Osteoblast (primary cell): ENCODE results near the gene RXFP3. TPM values are rescaled to one million over a fixed set of nuclear protein-coding genes. Genes with fewer than 3 reads are reported as not detected.

ENCODE experiments used
- DNase-seq: peaks from one replicate; pipeline ENCODE4 v3.0.0; 2011; ENCODE audit warnings: low spot score, mixed read lengths; ENCODE audit not compliant: insufficient read length; ENCODE audit errors: missing footprints
- H2AFZ ChIP-seq: 2 replicates; pipeline ENCODE4 v1.6.0; 2011; ENCODE audit warnings: mild to moderate bottlenecking, low read length
- H3K27ac ChIP-seq: 2 replicates; pipeline ENCODE4 v1.5.1; 2011; ENCODE audit warnings: mild to moderate bottlenecking, low read depth, low read length, moderate library complexity
- H3K27me3 ChIP-seq: 2 replicates; pipeline ENCODE4 v1.6.0; 2012; ENCODE audit warnings: mild to moderate bottlenecking, control low read depth, inconsistent platforms, low read length, moderate library complexity; ENCODE audit not compliant: insufficient read depth
- H3K36me3 ChIP-seq: 2 replicates; pipeline ENCODE4 v1.5.1; 2011; ENCODE audit warnings: mild to moderate bottlenecking, low read length, control low read depth, moderate library complexity; ENCODE audit not compliant: insufficient read depth
- H3K4me1 ChIP-seq: 2 replicates; pipeline ENCODE4 v1.5.1; 2011; ENCODE audit warnings: mild to moderate bottlenecking, low read length, control low read depth, moderate library complexity; ENCODE audit not compliant: insufficient read depth
- H3K4me2 ChIP-seq: 2 replicates; pipeline ENCODE4 v1.6.0; 2011; ENCODE audit warnings: mild to moderate bottlenecking, low read length; ENCODE audit not compliant: insufficient read depth
- H3K4me3 ChIP-seq: fragments of 200-600 bp; sonication (generic); 3 replicates; pipeline ENCODE4 v1.5.1; 2012; ENCODE audit warnings: mild to moderate bottlenecking, low read length, inconsistent platforms; ENCODE audit not compliant: insufficient read depth
- H3K79me2 ChIP-seq: 2 replicates; pipeline ENCODE4 v1.6.0; 2012; ENCODE audit warnings: mild to moderate bottlenecking, low read length, control low read depth, inconsistent platforms; ENCODE audit not compliant: insufficient read depth
- H3K9me3 ChIP-seq: 2 replicates; pipeline ENCODE4 v1.5.1; 2011; ENCODE audit warnings: low read depth, low read length, control low read depth
- H4K20me1 ChIP-seq: 2 replicates; pipeline ENCODE4 v1.6.0; 2012; ENCODE audit warnings: mild to moderate bottlenecking, low read length, control low read depth; ENCODE audit not compliant: insufficient read depth
- CTCF ChIP-seq: IDR thresholded peaks from 2 replicates; pipeline ENCODE4 v1.5.1; 2011; ENCODE audit warnings: mild to moderate bottlenecking, low read depth, low read length, moderate library complexity; ENCODE audit errors: extremely low read depth
- total RNA-seq: library from RNA; depleted of rRNA; stranded (reverse); fragments of >200 nt; gene quantifications from 2 replicates; pipeline ENCODE4 v1.2.3, GENCODE V29; 2012

Gene RXFP3
- total RNA-seq, 1 donor, result not detected

GRCh38 chr5:33969572-33970452 is 33.6 kb downstream of the RXFP3 start:
- no peaks in the 10 kb centered on the region for H4K20me1 ChIP-seq
- peak overlapping the region; percentile 4 for H2AFZ ChIP-seq
- no peak overlapping the region for H3K4me3 ChIP-seq
- no peak overlapping the region for H3K27ac ChIP-seq
- peak; percentile 88 for TF ChIP-seq CTCF
- H3K4me1 ChIP-seq, result no peaks in the 10 kb centered on the region
- H3K27me3 ChIP-seq, result peaks cover 6% of the 10 kb centered on the region
- peak; percentile 88 for DNase-seq
- H3K4me2 ChIP-seq, result no peak overlapping the region
- no peaks in the 10 kb centered on the region for H3K79me2 ChIP-seq
- H3K36me3 ChIP-seq, result no peaks in the 10 kb centered on the region
- no peaks in the 10 kb centered on the region for H3K9me3 ChIP-seq

- DNase-seq, result no peak
- H3K27me3 ChIP-seq, result peaks cover 9% of the 10 kb centered on the region
- no peaks in the 10 kb centered on the region for H3K36me3 ChIP-seq
- no peak overlapping the region for H3K27ac ChIP-seq
- H4K20me1 ChIP-seq, result no peaks in the 10 kb centered on the region
- no peaks in the 10 kb centered on the region for H3K4me1 ChIP-seq
- H3K4me3 ChIP-seq, result no peak overlapping the region
- TF ChIP-seq CTCF, result no peak
- H3K4me2 ChIP-seq, result no peak overlapping the region
- H2AFZ ChIP-seq, result no peak overlapping the region
- H3K9me3 ChIP-seq, result no peaks in the 10 kb centered on the region
- no peaks in the 10 kb centered on the region for H3K79me2 ChIP-seq
Measured at GRCh38 chr5:33973271-33973670, 37.1 kb downstream of the RXFP3 start.

GRCh38 chr5:33975852-33976251 is 39.7 kb downstream of the RXFP3 start:
- H3K4me3 ChIP-seq, result no peak overlapping the region
- H4K20me1 ChIP-seq, result no peaks in the 10 kb centered on the region
- H3K27ac ChIP-seq, result no peak overlapping the region
- no peaks in the 10 kb centered on the region for H3K79me2 ChIP-seq
- peaks cover 9% of the 10 kb centered on the region for H3K27me3 ChIP-seq
- DNase-seq, result no peak
- H2AFZ ChIP-seq, result no peak overlapping the region
- H3K4me2 ChIP-seq, result no peak overlapping the region
- H3K36me3 ChIP-seq, result no peaks in the 10 kb centered on the region
- no peaks in the 10 kb centered on the region for H3K4me1 ChIP-seq
- no peaks in the 10 kb centered on the region for H3K9me3 ChIP-seq
- no peak for TF ChIP-seq CTCF

GRCh38 chr5:33976307-33976706 is 40.1 kb downstream of the RXFP3 start:
- Histone ChIP-seq H4K20me1 (no peaks in the 10 kb centered on the region), H3K27ac (no peak overlapping the region), H3K4me2 (no peak overlapping the region), H3K79me2 (no peaks in the 10 kb centered on the region), H3K4me1 (peaks cover 3% of the 10 kb centered on the region), H3K4me3 (no peak overlapping the region), H2AFZ (no peak overlapping the region), H3K27me3 (peaks cover 9% of the 10 kb centered on the region), H3K9me3 (no peaks in the 10 kb centered on the region), H3K36me3 (no peaks in the 10 kb centered on the region)
- TF ChIP-seq CTCF, result no peak
- no peak for DNase-seq
